ENCODE results near the gene LEFTY2. TPM values are rescaled to one million over a fixed set of nuclear protein-coding genes. Genes with fewer than 3 reads are reported as not detected.
A peak's percentile ranks its signal among the peaks of the same experiment; 100 is the strongest.

LEFTY2 gene
- total and polyA plus RNA-seq, 9 of the 15 experiments (the other 6 are each of a cell fraction or from before 2014, with no cell fraction given): 0.04 to 0.14 TPM; not detected in 7

DNA sequence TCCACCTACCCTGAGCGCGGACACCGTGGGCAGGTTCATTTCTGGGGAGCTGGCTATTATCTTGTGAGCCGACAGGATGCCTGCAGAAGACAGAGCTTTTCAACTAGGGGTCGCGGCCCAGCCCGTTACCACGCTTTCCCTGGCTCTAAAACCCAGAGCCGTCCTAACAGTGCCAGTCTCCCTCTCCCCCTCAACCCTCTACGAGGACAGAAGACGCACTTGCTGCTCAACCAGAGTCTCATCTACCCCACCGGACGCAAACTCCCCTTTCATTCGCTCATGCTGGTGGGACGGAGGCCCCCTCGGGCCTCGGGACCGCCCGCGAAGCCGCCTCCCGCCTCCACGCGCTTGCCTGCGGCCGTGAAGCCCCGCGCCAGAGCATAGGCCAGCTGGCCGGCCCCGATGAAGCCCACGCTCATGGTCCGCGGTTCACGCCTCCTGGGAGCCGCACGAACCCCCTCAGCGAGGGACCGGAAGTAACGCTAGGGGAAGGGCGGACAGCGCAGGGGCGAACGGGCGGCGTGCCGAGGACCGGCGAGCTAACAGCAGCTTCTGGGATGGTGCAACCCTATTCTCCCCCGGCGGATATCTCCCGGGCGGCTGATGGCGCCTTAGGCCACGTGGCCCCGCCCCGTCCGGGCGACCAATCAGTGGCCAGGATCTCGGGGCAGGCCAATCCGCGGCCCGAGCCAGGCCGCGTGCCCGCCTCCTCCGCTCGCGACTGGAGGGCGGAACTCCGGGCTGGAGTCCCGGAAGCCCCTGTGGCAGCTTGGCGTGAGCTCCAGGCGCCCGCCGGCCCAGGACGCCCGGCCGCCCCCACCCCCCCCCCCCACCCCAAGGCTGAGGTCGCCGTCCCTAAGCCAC, 17.1 kb downstream of the LEFTY2 start, which contains the start of gene PYCR2 (continued):
- TF ChIP-seq POLR3A (IDR thresholded peaks at IDR 0.05; ENCODE audit: borderline replicate concordance, extremely low read depth, insufficient read depth, insufficient read length) (no peak), ZBED1 (IDR thresholded peaks at IDR 0.05) (0 out of 2 replicates have a peak, but pooled peaks have one; percentile 35), ZEB2 (IDR thresholded peaks at IDR 0.05) (peak; percentile 52; the same call in 1 of the 2 replicates), HDAC2 (IDR thresholded peaks at IDR 0.05) (no peak), SFPQ (IDR thresholded peaks at IDR 0.05; ENCODE audit: low read depth, low read length) (no peak), SMARCA5 (IDR thresholded peaks at IDR 0.05) (no peak), FOS (IDR thresholded peaks at IDR 0.05; ENCODE audit: extremely low read depth, insufficient read length) (peak; percentile 95), JUN (IDR thresholded peaks at IDR 0.05; ENCODE audit: borderline replicate concordance, low read depth, low read length) (peak; percentile 45; the same call in 1 of the 2 replicates), JUN (CRISPR knock-in tag; IDR thresholded peaks at IDR 0.05; ENCODE audit: borderline replicate concordance) (no peak), TRIM28 (IDR thresholded peaks at IDR 0.05) (peak; percentile 17; the same call in 1 of the 2 replicates), RHOXF2B (CRISPR knock-in tag; conservative IDR thresholded peaks at IDR 0.05) (no peak), ZNF316 (IDR thresholded peaks at IDR 0.05) (no peak), TFAM (CRISPR knock-in tag; conservative IDR thresholded peaks at IDR 0.05) (no peak), FOXK2 (conservative IDR thresholded peaks at IDR 0.05 in 1 of 2, IDR thresholded peaks at IDR 0.05 in 1 of 2; ENCODE audit: low read depth in 2 of 2) (peak in 1 of 2 experiments; percentile 44; a peak in 1 of 4 replicates), DIDO1 (tag; IDR thresholded peaks at IDR 0.05; ENCODE audit: low read depth) (no peak), SNRNP70 (optimal IDR thresholded peaks at IDR 0.05; ENCODE audit: low read depth, low read length) (no peak), ZFPM2 (CRISPR knock-in tag; IDR thresholded peaks at IDR 0.05) (no peak), KDM2B (CRISPR knock-in tag; IDR thresholded peaks at IDR 0.05) (peak; percentile 63; the same call in 1 of the 2 replicates), ZNF263 (CRISPR knock-in tag; IDR thresholded peaks at IDR 0.05; ENCODE audit: borderline replicate concordance) (no peak; the same call in none of the 2 replicates), ZNF347 (CRISPR knock-in tag; IDR thresholded peaks at IDR 0.05; ENCODE audit: low read depth) (0 out of 2 replicates have a peak, but pooled peaks have one; percentile 23)
- TF ChIP-seq, protein P1, sequence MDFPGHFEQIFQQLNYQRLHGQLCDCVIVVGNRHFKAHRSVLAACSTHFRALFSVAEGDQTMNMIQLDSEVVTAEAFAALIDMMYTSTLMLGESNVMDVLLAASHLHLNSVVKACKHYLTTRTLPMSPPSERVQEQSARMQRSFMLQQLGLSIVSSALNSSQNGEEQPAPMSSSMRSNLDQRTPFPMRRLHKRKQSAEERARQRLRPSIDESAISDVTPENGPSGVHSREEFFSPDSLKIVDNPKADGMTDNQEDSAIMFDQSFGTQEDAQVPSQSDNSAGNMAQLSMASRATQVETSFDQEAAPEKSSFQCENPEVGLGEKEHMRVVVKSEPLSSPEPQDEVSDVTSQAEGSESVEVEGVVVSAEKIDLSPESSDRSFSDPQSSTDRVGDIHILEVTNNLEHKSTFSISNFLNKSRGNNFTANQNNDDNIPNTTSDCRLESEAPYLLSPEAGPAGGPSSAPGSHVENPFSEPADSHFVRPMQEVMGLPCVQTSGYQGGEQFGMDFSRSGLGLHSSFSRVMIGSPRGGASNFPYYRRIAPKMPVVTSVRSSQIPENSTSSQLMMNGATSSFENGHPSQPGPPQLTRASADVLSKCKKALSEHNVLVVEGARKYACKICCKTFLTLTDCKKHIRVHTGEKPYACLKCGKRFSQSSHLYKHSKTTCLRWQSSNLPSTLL (IDR thresholded peaks at IDR 0.05): no peak
- TF ChIP-seq, protein P2, sequence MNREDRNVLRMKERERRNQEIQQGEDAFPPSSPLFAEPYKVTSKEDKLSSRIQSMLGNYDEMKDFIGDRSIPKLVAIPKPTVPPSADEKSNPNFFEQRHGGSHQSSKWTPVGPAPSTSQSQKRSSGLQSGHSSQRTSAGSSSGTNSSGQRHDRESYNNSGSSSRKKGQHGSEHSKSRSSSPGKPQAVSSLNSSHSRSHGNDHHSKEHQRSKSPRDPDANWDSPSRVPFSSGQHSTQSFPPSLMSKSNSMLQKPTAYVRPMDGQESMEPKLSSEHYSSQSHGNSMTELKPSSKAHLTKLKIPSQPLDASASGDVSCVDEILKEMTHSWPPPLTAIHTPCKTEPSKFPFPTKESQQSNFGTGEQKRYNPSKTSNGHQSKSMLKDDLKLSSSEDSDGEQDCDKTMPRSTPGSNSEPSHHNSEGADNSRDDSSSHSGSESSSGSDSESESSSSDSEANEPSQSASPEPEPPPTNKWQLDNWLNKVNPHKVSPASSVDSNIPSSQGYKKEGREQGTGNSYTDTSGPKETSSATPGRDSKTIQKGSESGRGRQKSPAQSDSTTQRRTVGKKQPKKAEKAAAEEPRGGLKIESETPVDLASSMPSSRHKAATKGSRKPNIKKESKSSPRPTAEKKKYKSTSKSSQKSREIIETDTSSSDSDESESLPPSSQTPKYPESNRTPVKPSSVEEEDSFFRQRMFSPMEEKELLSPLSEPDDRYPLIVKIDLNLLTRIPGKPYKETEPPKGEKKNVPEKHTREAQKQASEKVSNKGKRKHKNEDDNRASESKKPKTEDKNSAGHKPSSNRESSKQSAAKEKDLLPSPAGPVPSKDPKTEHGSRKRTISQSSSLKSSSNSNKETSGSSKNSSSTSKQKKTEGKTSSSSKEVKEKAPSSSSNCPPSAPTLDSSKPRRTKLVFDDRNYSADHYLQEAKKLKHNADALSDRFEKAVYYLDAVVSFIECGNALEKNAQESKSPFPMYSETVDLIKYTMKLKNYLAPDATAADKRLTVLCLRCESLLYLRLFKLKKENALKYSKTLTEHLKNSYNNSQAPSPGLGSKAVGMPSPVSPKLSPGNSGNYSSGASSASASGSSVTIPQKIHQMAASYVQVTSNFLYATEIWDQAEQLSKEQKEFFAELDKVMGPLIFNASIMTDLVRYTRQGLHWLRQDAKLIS (CRISPR knock-in tag; IDR thresholded peaks at IDR 0.05): peak; percentile 92
